B cell (primary cell): ENCODE data around the gene BRAF. TPM values are rescaled to one million over a fixed set of nuclear protein-coding genes. Genes with fewer than 3 reads are reported as not detected.

ENCODE experiments used
- ATAC-seq: fragments of 200-7000 bp; cut with Tn5 transposase; one replicate; pipeline ENCODE4 v1.10.0; 2021; ENCODE audit warnings: low read depth, mild to moderate bottlenecking, moderate number of reproducible peaks, moderate library complexity
- CTCF ChIA-PET: fragments of 350-600 bp; sonication (Branson Sonifier 250); formaldehyde crosslinking; loops from one replicate; lab custom pipeline; 2021; ENCODE audit warnings: antibody characterized with exemption, inconsistent platforms; lab: Charles Lee
- POLR2A ChIA-PET: fragments of 350-600 bp; sonication (Branson Sonifier 250); formaldehyde crosslinking; loops from one replicate; lab custom pipeline; 2021; ENCODE audit warnings: antibody characterized with exemption; lab: Charles Lee
- DNase-seq: peaks from one replicate; pipeline ENCODE4 v3.0.0; 2013
- H2AFZ ChIP-seq: 2 replicates; pipeline ENCODE4 v1.6.1; 2012; ENCODE audit warnings: mild to moderate bottlenecking, low read depth, low read length; ENCODE audit not compliant: insufficient read depth, poor library complexity, severe bottlenecking
- H3K27ac ChIP-seq, 2 donors: 1 replicate in 1 of 2; 2 replicates in 1 of 2; pipeline ENCODE4 v1.5.1; 2012 to 2013; ENCODE audit warnings: low read length in 2 of 2, mild to moderate bottlenecking in 2 of 2, moderate library complexity in 1 of 2
- H3K27me3 ChIP-seq, 4 experiments: fragments of 200-600 bp in 1 of 4; sonication (generic) in 1 of 4; replicated peaks in 1 of 4; 1 replicate in 2 of 4; 2 replicates in 2 of 4; pipeline versions ENCODE4 v1.6.1 to v1.7.0; 2013 to 2016; ENCODE audit warnings: low read length in 3 of 4, mild to moderate bottlenecking in 2 of 4, mixed read lengths in 1 of 4, moderate library complexity in 1 of 4; ENCODE audit not compliant: insufficient read depth in 4 of 4, control insufficient read depth in 3 of 4; ENCODE audit errors: control extremely low read depth in 1 of 4
- H3K36me3 ChIP-seq, 2 experiments: replicated peaks in 1 of 2; 1 replicate in 1 of 2; 2 replicates in 1 of 2; pipeline versions ENCODE4 v1.6.1 to v1.7.1; 2013; ENCODE audit warnings: low read length in 1 of 2; ENCODE audit not compliant: insufficient read depth in 2 of 2, control insufficient read depth in 1 of 2; ENCODE audit errors: control extremely low read depth in 1 of 2, extremely low read depth in 1 of 2
- H3K4me1 ChIP-seq, 2 donors: fragments of 200-600 bp in 1 of 2; sonication (generic) in 1 of 2; 1 replicate in 1 of 2; 2 replicates in 1 of 2; pipeline versions ENCODE4 v1.5.1 to v1.6.1; 2013 to 2017; ENCODE audit warnings: low read length in 2 of 2; ENCODE audit not compliant: control insufficient read depth in 2 of 2, insufficient read depth in 2 of 2
- H3K4me2 ChIP-seq: replicated peaks from 2 replicates; pipeline ENCODE3; 2012; ENCODE audit warnings: mild to moderate bottlenecking, low read depth, low read length; ENCODE audit not compliant: poor library complexity, severe bottlenecking
- H3K4me3 ChIP-seq, 5 experiments: fragments of 200-600 bp in 1 of 5; sonication (generic) in 1 of 5; 1 replicate in 3 of 5; 2 replicates in 2 of 5; pipeline versions ENCODE4 v1.5.1 to v1.7.0; 2011 to 2016; ENCODE audit warnings: low read length in 4 of 5, mild to moderate bottlenecking in 4 of 5, low read depth in 2 of 5, control low read depth in 1 of 5, moderate library complexity in 1 of 5; ENCODE audit not compliant: insufficient read depth in 1 of 5; ENCODE audit errors: control extremely low read depth in 1 of 5, extremely low read depth in 1 of 5
- H3K79me2 ChIP-seq: fragments of 200-600 bp; sonication (generic); one replicate; pipeline ENCODE4 v1.6.0; 2016; ENCODE audit warnings: low read length; ENCODE audit not compliant: control insufficient read depth, insufficient read depth
- H3K9ac ChIP-seq: fragments of 200-600 bp; sonication (generic); 2 replicates; pipeline ENCODE4 v1.6.1; 2017; ENCODE audit warnings: mild to moderate bottlenecking, low read length, moderate library complexity
- H3K9me3 ChIP-seq, 3 donors: one replicate each; pipeline versions ENCODE4 v1.6.1 to v1.7.1; 2013; ENCODE audit warnings: low read length in 2 of 3; ENCODE audit not compliant: control insufficient read depth in 2 of 3, insufficient read depth in 1 of 3; ENCODE audit errors: control extremely low read depth in 1 of 3
- H4K20me1 ChIP-seq: 2 replicates; pipeline ENCODE4 v1.6.0; 2012; ENCODE audit warnings: mild to moderate bottlenecking, low read length; ENCODE audit not compliant: insufficient read depth, control insufficient read depth, poor library complexity, severe bottlenecking
- H3K27ac Mint-ChIP-seq: one replicate; pipeline ENCODE4 v1.8.0; 2021; ENCODE audit warnings: mixed read lengths
- H3K27me3 Mint-ChIP-seq: one replicate; pipeline ENCODE4 v1.8.0; 2021; ENCODE audit warnings: mixed read lengths
- H3K4me1 Mint-ChIP-seq: one replicate; pipeline ENCODE4 v1.8.0; 2021; ENCODE audit warnings: mixed read lengths
- H3K4me3 Mint-ChIP-seq: one replicate; pipeline ENCODE4 v1.8.0; 2021; ENCODE audit warnings: mixed read lengths
- H3K9me3 Mint-ChIP-seq: one replicate; pipeline ENCODE4 v1.8.0; 2022; ENCODE audit warnings: mixed read lengths; ENCODE audit not compliant: insufficient read depth
- EZH2 ChIP-seq: IDR thresholded peaks from 2 replicates; pipeline ENCODE4 v1.6.1; 2012; ENCODE audit warnings: borderline replicate concordance, low read depth, mild to moderate bottlenecking, moderate library complexity, low read length; ENCODE audit not compliant: insufficient read depth, poor library complexity, severe bottlenecking
- WGBS: methylation state at CpG from one replicate; pipeline ENCODE4 v1.1.5; 2013; ENCODE audit warnings: missing lambda C conversion rate; ENCODE audit not compliant: insufficient coverage; 5-methylcytosine and 5-hydroxymethylcytosine counted together
- intact Hi-C: fragments of 100-400 bp; cut with micrococcal nuclease; formaldehyde crosslinking; loops from one replicate; pipeline ENCODE4 v1.10.0; 2022
- polyA plus RNA-seq: library from polyadenylated mRNA; depleted of rRNA; stranded (reverse); fragments of >200 nt; gene quantifications from 2 replicates; pipeline ENCODE4 v1.2.3, GENCODE V29; 2012
- total RNA-seq, 2 donors: library from RNA; stranded (reverse); fragments of 120-200 nt in 1 of 2; gene quantifications; 1 replicate in 1 of 2; 2 replicates in 1 of 2; pipeline versions ENCODE4 v1.2.3 to v1.2.4, GENCODE V29; 2013 to 2022
- TF ChIP-seq, protein P1 (sequence below): fragments of 200-600 bp; IDR thresholded peaks from one replicate; pipeline ENCODE4 v1.8.0; 2022; ENCODE audit warnings: antibody characterized with exemption, mild to moderate bottlenecking

The BRAF gene
- total and polyA plus RNA-seq, 2 donors (not counting 1 experiment from before 2014, with no cell fraction given), result 13.5 to 90.9 TPM

DNA sequence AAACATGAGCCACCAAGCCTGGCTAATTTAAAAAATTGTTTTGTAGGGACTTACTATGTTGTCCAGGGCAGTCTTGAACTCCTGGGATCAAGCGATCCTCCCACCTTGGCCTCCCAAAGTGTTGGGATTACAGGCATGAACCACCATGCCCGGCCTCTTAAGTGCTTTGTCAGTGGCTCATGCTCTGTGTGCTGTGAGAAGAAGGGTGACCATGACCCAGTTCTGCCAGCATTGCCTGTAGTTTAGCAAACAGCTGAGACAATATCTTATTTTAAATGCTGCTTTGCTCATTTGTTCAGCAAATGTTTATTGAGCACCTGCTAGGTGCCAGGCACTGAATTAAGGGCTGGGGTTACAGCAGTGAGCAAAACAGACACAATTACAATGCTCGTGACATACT is 243.0 kb downstream of the BRAF start:
- H3K4me3 Mint-ChIP-seq, result no peak overlapping the region
- no peaks in the 10 kb centered on the region for H3K9me3 Mint-ChIP-seq
- H3K4me1 Mint-ChIP-seq, result peaks cover 11% of the 10 kb centered on the region
- Histone ChIP-seq H3K9me3 (no peaks in the 10 kb centered on the region), H3K27me3 (no peaks in the 10 kb centered on the region), H2AFZ (no peak overlapping the region), H4K20me1 (no peaks in the 10 kb centered on the region), H3K9ac (no peak overlapping the region), H3K27ac (no peak overlapping the region), H3K36me3 (peaks cover under 1 to 40% of the 10 kb centered on the region in 2 experiments), H3K4me2 (no peak overlapping the region), H3K79me2 (peaks cover 37% of the 10 kb centered on the region), H3K4me3 (no peak overlapping the region), H3K4me1 (peaks cover 9 to 13% of the 10 kb centered on the region in 2 donors)
- no peak overlapping the region for H3K27ac Mint-ChIP-seq
- ChIA-PET CTCF (no interaction called here), POLR2A (no interaction called here)
- no peak for ATAC-seq
- intact Hi-C loops, result no loop called here
- no peaks in the 10 kb centered on the region for H3K27me3 Mint-ChIP-seq
- TF ChIP-seq, protein P1, sequence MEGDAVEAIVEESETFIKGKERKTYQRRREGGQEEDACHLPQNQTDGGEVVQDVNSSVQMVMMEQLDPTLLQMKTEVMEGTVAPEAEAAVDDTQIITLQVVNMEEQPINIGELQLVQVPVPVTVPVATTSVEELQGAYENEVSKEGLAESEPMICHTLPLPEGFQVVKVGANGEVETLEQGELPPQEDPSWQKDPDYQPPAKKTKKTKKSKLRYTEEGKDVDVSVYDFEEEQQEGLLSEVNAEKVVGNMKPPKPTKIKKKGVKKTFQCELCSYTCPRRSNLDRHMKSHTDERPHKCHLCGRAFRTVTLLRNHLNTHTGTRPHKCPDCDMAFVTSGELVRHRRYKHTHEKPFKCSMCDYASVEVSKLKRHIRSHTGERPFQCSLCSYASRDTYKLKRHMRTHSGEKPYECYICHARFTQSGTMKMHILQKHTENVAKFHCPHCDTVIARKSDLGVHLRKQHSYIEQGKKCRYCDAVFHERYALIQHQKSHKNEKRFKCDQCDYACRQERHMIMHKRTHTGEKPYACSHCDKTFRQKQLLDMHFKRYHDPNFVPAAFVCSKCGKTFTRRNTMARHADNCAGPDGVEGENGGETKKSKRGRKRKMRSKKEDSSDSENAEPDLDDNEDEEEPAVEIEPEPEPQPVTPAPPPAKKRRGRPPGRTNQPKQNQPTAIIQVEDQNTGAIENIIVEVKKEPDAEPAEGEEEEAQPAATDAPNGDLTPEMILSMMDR, result no peak
- TF ChIP-seq EZH2, result no peak
- 100% methylated on average over 2 of the region's 3 CpGs for WGBS
- DNase-seq, result no peak

DNA sequence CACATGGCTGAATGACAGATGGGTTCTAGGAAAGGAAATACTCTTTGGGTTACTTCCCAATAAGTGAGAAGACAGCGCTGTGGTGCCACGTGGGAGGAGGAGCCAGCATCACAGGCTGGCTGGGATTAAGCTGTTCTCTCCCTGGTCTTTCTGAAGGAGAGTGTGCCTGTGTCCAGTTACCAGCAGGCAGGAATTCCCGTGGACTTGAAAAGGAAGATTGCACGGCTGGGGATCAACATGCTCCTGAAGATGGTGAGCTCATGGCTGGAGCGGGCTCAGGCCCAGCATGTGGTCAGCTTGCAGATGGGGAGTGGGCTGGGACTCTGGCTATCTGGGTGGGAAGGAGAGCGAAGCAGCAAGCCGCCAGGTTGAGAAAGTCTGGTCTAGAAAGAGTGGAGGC is 243.8 kb downstream of the BRAF start:
- H3K27me3 ChIP-seq, result no peaks in the 10 kb centered on the region
- Mint-ChIP-seq H3K4me3 (no peak overlapping the region), H3K27ac (no peak overlapping the region), H3K4me1 (peaks cover 20% of the 10 kb centered on the region), H3K27me3 (no peaks in the 10 kb centered on the region), H3K9me3 (no peaks in the 10 kb centered on the region)
- intact Hi-C loops, result no loop called here
- CTCF ChIA-PET, result interaction anchor here (0.7 to 1.1 kb wide), 2 partner anchors 13 to 27 kb away, joined by 3 to 5 read pairs; no protein-coding TSS in a partner anchor
- H3K4me1 ChIP-seq, result peaks cover 17 to 21% of the 10 kb centered on the region in 2 donors
- H4K20me1 ChIP-seq, result no peaks in the 10 kb centered on the region
- no peaks in the 10 kb centered on the region for H3K9me3 ChIP-seq
- peaks cover 0 to 37% of the 10 kb centered on the region in 2 experiments for H3K36me3 ChIP-seq
- H3K9ac ChIP-seq, result no peak overlapping the region
- 91% methylated on average over 7 of the region's 7 CpGs for WGBS
- no peak overlapping the region for H3K27ac ChIP-seq
- POLR2A ChIA-PET, result no interaction called here
- ATAC-seq, result no peak
- H3K79me2 ChIP-seq, result peaks cover 40% of the 10 kb centered on the region
- DNase-seq, result no peak
- no peak overlapping the region for H3K4me2 ChIP-seq
- H2AFZ ChIP-seq, result no peak overlapping the region
- TF ChIP-seq, protein P1, result no peak
- TF ChIP-seq EZH2, result no peak
- no peak overlapping the region for H3K4me3 ChIP-seq
